Hematopoietic multipotent progenitor cell (in vitro differentiated cells): Measurements from ENCODE around the gene SLC39A6. TPM values are rescaled to one million over a fixed set of nuclear protein-coding genes. Genes with fewer than 3 reads are reported as not detected.
"Not testable (repeated sequence)": the region's sequence is repeated elsewhere in the genome, so short reads cannot be mapped to it uniquely, and the experiment has no call there.

Experiments
- DNase-seq, 3 donors: peaks; one replicate each; pipeline ENCODE4 v3.0.0-alpha.2; 2011 to 2015; ENCODE audit warnings: low read depth in 2 of 3, low spot score in 2 of 3
- total RNA-seq: library from RNA; depleted of rRNA; stranded (reverse); fragments of >200 nt; gene quantifications from one replicate; pipeline ENCODE4 v1.2.3, GENCODE V29; 2012

Gene SLC39A6
- total RNA-seq, 1 donor: 26.7 TPM

DNA sequence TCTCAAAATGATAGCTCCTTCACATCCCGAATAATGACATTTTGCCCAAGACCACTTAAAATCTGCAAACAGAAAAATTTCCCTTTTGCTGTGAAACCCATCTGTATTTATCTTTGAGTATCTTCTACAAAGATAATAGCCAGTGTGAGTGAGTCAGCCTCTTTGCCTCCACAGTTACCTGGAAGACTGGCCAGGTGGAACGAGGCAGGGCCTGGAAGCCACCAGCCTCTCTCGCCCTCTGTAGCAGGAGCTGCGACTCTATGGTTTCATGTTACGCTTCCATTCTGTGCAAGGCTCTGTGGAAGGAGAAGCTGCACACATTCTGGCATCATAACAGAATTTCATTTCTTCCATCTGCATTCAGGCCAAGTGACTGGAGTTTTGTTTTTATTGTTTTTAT, 10.1 kb upstream of the SLC39A6 start:
- DNase-seq: no peak

- DNase-seq: no peak
Observed at GRCh38 chr18:36135264-36135663, 6.1 kb upstream of the SLC39A6 start.

DNA sequence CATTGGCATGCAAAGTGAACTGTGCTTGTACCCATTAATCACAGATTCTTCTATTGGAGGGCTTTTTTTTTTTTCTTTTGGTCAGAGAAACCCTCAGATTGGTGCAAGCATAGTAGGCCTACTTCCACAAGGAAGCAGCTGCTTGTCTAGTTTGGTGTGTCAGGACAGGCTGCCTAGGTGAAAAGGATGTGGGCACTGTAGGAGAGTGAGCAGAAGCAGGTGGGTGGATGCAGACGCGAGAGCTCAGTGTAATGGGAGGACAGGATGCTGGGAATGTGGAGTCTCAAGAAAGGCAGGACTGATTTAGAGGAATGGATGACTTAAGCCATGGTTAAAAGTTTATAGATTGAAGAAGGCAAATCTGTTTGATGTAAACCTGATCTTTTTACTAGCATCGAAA, 3.6 kb upstream of the SLC39A6 start:
- DNase-seq: no peak

DNA sequence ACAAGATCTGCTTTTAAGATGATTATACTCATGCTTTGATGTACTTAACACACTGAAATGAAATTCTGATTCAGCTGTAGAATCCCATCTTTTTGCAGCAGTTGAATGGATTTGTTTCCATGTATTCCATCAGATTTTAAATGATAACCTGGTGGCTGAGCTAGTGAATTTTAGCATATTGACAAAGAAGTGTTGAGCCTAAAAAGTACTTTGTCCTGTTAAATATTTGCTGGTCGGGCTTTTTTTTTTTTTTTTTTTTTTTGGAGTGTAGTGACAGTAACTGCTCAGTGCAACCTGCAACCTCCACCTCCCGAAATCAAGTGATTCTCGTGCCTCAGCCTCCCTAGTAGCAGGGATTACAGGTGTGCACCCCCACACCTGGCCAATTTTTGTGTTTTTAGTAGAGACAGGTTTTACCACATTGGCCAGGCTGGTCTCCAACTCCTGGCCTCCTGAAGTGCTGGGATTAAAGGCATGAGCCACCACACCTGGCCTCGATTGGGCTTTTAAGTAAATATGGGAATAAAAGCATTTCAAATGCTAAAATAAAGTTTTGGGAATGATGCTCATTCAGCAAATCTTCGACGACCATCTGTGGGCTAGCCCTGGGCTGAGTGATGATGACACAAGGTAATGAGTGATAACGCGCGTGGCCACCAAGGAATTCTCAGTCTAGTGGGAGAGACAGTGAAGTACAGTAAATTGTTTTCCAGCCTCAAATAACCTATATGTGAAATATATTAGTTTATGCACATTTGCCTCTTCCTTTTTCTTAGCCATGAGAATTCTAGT, 2.7 kb upstream of the SLC39A6 start:
- no peak for DNase-seq

- DNase-seq: no peak
Observed at GRCh38 chr18:36130883-36131653, 1.9 kb upstream of the SLC39A6 start.

DNA sequence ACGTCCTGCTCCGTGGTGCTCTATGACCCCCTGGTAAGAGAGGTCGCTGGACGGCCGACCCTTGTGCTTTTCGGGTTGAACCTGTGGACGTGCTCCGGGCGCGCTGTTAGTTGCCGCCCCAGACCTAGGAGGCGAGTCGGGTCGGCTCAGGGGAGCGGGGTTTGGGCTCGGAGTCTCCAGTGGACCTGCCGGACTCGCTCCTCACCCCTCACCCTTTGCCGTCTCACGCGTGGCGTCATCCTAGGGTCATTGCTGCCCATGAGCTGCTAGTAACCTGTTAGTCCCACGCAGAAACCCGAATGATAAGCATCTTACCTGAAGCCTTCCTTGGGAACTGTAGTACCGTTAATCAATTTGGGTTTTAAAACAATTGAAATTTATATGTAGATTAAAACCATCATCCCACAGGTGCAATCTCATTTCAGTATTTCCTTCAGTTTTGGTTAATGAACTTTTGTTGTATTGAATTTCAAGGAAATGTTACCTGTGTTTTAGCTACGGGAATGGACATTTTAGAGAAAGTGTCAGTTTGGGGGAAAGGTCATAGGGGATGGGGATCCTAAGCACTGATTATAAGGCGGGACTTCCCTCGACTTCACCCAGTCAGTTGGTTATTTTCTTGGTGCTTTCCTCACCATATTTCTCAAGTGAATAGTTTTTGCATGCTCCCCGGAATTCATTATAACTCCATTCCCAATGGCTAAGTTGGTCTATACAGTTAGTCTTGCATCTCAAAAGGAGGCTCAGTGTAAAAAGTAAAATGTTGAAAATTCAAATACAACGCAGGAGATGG, 1.1 kb upstream of the SLC39A6 start:
- DNase-seq: no peak

DNA sequence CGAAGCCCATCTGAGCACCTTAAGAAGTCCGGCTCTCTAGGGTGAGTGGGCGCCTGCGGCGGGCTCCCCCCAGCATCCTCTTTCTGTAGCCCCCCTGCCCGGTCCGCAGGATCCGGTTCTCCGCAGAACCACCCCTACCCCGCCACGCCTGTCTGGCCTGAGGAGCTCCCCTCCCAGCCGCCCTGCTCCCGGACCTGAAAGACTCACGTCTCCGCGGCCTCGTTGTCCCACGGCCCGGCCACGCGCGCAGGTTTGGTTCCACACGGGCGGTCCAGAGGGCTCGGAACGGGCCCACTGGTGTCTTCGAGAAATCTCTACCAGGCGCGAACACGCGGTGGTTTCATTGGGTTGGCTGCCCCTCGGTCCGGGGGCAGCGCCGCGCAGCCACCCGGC, 237 bp downstream of the SLC39A6 start:
- DNase-seq: no peak

- no peak for DNase-seq
Observed at GRCh38 chr18:36128530-36128870, 640 bp downstream of the SLC39A6 start.

- no peak for DNase-seq
Observed at GRCh38 chr18:36127836-36128529, 1.2 kb downstream of the SLC39A6 start.

GRCh38 chr18:36126668-36127067, 2.5 kb downstream of the SLC39A6 start:
- no peak for DNase-seq

DNA sequence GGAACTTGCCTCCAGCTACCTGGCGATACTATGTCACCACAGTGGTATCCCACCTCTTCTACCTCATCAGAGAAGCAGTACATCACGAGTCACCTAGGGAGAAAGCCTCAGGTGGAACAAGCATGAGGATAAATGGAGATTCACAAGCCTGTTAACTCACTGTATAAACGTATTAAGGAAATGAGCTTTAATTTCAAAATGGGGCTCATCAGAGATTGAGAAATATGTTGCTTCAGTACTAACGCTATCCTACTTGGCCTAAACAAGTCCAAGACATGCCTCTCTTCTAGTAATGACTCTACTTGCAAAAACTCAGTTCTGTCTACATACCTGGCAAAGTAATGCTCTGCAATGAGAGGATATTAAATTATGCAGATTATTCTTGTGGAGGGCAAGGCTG, 4.3 kb downstream of the SLC39A6 start:
- no peak for DNase-seq

DNA sequence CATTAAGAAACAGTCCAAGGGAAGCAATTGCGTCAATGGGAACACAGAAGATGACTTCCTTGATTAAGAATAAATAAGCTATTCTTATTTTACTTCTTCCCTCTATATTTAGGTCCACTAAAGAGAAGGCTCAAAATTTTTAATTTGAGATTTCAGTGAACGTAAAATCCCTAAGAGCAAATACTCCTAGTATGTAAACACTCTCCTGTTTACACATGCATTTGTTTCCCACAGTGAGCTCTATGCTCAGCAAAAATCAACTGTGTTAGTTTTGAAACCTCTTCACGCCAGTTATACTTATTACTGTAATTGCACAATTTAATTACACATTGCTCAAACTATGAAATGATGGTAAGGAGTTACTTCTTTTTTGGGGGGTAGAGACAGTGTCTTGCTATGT, 8.8 kb downstream of the SLC39A6 start:
- no peak for DNase-seq

- DNase-seq: not testable (repeated sequence)
Observed at GRCh38 chr18:36116771-36117170, 12.4 kb downstream of the SLC39A6 start.

DNA sequence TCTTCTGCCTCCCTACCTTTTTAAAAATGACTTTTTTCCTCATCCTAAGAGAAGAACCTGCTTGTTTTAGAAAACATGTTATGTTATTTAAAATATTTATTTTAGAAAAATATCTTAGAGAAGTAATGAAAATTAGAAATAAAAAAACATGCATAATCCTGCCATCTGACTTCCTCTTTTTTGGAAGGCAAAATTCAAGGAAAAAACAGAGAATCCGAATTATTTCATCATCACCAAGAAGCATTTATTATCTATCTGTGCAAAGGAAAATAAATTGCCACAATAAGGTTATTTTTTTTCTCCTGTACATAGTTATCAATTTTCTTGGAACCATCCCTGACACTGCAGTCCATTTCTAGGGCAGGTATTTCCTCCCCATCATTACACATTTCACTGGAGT, 14.4 kb downstream of the SLC39A6 start:
- no peak for DNase-seq

DNA sequence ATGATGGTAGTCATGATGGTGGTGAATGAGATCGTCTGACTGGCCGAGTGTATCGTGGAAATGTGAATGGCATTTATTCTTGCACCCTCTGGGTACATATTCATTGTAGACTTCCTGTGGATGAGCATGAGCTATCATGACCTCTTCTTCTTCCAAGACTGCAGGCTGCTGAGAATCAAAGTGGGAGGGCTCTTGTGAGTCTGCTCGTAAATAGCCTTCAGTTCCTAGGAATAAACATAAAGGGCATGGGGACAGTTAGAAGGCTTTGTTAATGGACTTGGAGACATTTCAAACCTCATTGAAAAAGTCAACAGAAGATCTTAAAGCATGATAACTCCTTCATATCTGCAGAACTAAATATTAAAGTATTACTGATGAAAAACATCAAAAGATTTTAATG, 14.9 kb downstream of the SLC39A6 start:
- no peak for DNase-seq

DNA sequence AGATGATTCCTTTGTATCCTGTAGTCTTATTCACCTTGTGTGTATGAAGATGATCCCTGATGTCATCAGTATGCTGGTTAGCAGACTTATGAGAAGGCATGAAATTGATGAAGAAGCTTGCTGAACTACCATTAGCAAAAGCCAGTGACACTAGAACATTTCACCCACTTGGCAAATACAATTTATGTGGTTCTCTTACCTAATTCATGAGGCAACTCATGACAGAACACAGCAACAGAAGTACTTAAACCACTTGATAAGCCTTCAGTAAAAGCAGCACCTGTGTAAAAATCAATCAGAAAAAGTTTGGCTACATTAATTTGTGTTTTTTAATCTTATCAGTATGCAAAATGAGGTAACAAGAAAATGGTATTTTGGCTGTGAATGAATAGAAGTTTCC, 16.8 kb downstream of the SLC39A6 start:
- no peak for DNase-seq

GRCh38 chr18:36109737-36110136, 19.4 kb downstream of the SLC39A6 start:
- DNase-seq: no peak

DNA sequence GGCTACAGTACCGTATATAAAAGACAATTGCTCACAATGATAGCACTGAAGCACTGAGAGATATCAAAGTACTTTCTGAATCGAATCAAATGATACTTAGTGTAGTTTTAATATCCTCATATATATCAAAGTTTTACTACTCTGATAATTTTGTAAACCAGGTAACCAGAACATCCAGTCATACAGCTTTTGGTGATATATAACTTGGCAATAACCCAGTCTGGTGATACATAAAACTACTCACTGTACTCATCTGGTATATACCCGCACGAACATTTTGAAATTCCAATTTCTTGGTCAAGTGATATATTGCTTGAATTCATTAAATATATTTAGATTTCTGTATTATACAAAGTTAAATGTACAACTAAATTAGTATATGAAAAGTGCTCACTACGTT, 20.5 kb downstream of the SLC39A6 start:
- DNase-seq: no peak

DNA sequence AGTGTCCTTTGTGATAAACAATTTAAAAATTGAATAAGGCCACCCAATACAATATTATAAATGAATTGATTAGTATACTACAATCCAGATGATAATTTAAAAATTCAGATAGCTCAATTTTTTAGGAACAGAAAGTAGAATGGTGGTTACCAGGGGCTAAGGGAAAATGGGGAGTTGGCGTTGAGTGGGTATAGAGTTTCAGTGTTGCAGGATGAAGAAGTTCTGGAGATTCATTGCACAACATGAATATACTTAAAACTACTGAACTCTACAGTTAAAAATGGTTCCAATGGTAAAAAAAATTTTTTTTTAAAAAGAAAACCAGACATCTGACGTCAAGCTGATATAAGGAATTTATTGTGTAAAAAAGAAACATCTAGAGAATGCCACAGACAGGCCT, 20.9 kb downstream of the SLC39A6 start:
- DNase-seq: no peak

- no peak for DNase-seq
Observed at GRCh38 chr18:36107477-36107876, 21.7 kb downstream of the SLC39A6 start.

DNA sequence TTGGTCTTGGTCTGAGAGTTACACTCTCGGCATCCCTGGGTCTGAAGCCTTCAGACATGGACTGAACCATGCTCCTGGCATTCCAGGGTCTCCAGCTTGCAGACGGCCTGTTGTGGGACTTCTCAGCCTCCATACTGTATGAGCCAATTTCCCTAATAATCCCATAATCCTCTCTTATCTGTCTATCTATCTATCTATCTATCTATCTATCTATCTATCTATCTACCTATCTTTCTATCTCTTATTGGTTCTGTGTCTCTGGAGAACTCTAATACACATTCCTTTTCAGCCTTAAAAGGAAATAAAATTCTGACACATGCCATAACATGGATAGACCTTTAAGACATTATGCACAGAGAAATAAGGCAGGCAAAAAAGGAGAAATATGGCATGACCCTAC, 24.4 kb downstream of the SLC39A6 start:
- no peak for DNase-seq
